ENCODE results near the gene ACACB.

ACACB gene

GRCh38 chr12:109097435-109098182 lies 18.8 kb upstream of the ACACB start, which contains the start of gene UNG:
TSS of gene UNG (plus strand) at chr12:109097597. CDS start at chr12:109097680, 83 bp downstream.
- H3K4me3 ChIP-seq (ENCODE audit: low read depth, low read length) = peak within 1 kb of the TSS; percentile 76
- peak; percentile 96 for DNase-seq (ENCODE audit: low read depth, low spot score)
- in situ Hi-C loops (cut with HindIII; ENCODE audit: low sequenced_read_pairs) = no loop called here
- TF ChIP-seq, protein P1, sequence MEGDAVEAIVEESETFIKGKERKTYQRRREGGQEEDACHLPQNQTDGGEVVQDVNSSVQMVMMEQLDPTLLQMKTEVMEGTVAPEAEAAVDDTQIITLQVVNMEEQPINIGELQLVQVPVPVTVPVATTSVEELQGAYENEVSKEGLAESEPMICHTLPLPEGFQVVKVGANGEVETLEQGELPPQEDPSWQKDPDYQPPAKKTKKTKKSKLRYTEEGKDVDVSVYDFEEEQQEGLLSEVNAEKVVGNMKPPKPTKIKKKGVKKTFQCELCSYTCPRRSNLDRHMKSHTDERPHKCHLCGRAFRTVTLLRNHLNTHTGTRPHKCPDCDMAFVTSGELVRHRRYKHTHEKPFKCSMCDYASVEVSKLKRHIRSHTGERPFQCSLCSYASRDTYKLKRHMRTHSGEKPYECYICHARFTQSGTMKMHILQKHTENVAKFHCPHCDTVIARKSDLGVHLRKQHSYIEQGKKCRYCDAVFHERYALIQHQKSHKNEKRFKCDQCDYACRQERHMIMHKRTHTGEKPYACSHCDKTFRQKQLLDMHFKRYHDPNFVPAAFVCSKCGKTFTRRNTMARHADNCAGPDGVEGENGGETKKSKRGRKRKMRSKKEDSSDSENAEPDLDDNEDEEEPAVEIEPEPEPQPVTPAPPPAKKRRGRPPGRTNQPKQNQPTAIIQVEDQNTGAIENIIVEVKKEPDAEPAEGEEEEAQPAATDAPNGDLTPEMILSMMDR (IDR thresholded peaks at IDR 0.05; ENCODE audit: low read depth, low read length) = no peak

GRCh38 chr12:109098183-109098604 lies 18.2 kb upstream of the ACACB start:
- in situ Hi-C loops (cut with HindIII; ENCODE audit: low sequenced_read_pairs) = no loop called here
- TF ChIP-seq, protein P1 (IDR thresholded peaks at IDR 0.05; ENCODE audit: low read depth, low read length) = no peak
- peak; percentile 72 for DNase-seq (ENCODE audit: low read depth, low spot score)
- peak overlapping the region; percentile 76 for H3K4me3 ChIP-seq (ENCODE audit: low read depth, low read length)

DNA sequence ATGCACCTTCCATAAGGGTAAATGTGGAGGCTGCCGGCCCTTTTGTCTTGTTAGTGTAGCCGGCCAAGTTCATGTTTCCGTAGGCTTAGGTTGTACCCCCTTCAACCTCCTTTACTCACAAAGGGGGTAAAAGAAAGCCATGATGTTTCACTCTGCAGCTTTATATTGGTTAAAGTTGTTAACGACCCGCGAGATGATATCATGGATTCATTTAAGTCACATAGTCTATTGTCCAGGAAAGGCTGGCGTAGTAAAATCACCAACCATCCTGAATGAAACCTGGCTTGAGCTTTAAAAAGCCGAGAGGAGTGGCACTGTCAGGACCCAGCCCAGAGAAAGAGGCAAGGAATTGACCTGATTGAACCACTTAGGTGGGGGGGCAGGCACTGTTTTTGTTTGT lies 17.7 kb upstream of the ACACB start:
- in situ Hi-C loops (cut with HindIII; ENCODE audit: low sequenced_read_pairs) = no loop called here
- TF ChIP-seq, protein P1 (IDR thresholded peaks at IDR 0.05; ENCODE audit: low read depth, low read length) = no peak
- no peak for DNase-seq (ENCODE audit: low read depth, low spot score)
- peak overlapping the region; percentile 76 for H3K4me3 ChIP-seq (ENCODE audit: low read depth, low read length)

DNA sequence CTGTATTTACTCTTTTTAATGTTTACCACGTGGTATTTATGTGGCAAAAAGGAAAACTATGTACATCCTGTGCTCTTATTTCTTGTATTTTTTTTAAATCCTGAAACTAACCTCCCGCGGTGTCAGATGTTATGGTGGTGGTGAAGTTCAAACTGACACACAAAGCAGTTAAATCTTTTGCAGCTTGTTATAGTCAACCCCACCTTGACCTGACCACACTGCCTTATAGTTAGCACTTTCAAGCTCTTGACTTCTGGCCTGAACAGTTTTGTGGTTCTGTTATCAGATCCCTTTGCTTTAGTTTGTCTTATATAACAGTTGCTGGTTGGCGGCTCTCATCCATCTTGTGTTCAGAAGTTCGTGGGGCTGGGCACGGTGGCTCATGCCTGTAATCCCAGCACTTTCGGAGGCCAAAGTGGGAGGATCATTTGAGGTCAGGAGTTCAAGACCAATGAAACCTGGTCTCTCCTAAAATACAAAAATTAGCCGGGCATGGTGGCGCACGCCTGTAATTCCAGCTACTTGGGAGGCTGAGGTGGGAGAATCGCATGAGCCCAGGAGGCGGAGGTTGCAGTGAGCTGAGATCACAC lies 16.9 kb upstream of the ACACB start:
- TF ChIP-seq, protein P1 (IDR thresholded peaks at IDR 0.05; ENCODE audit: low read depth, low read length) = no peak
- H3K4me3 ChIP-seq (ENCODE audit: low read depth, low read length) = no peak overlapping the region
- no peak for DNase-seq (ENCODE audit: low read depth, low spot score)
- in situ Hi-C loops (cut with HindIII; ENCODE audit: low sequenced_read_pairs) = no loop called here

DNA sequence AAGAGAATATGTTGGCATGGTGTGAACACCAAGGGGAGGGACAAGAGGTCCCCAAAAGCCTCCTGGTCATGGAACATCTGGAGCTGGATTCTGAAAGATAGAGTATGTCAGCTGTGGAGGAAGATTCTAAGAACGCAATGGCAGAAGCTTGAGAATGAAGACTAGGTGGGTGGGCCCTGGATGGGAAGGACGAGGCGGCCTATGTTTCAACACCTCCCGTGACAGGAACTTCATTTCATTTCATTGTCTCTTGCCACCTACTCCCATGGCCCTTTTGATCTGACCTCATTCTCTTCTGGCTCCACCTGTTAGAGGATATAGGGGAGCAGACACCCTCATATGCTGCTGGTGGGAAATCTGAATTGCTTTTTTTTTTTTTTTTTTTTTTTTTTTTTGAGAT lies 15.6 kb upstream of the ACACB start:
- DNase-seq (ENCODE audit: low read depth, low spot score) = no peak
- in situ Hi-C loops (cut with HindIII; ENCODE audit: low sequenced_read_pairs) = no loop called here
- TF ChIP-seq, protein P1 (IDR thresholded peaks at IDR 0.05; ENCODE audit: low read depth, low read length) = no peak
- H3K4me3 ChIP-seq (ENCODE audit: low read depth, low read length) = no peak overlapping the region

- DNase-seq (ENCODE audit: low read depth, low spot score) = no peak
- H3K4me3 ChIP-seq (ENCODE audit: low read depth, low read length) = no peak overlapping the region
- TF ChIP-seq, protein P1 (IDR thresholded peaks at IDR 0.05; ENCODE audit: low read depth, low read length) = no peak
- in situ Hi-C loops (cut with HindIII; ENCODE audit: low sequenced_read_pairs) = no loop called here
These were observed 13.9 kb upstream of the ACACB start for GRCh38 chr12:109102491-109102890.
